ENCODE data around the gene ZBTB8A.
"Not testable (repeated sequence)": the region's sequence is repeated elsewhere in the genome, so short reads cannot be mapped to it uniquely, and the experiment has no call there.

Gene ZBTB8A

DNA sequence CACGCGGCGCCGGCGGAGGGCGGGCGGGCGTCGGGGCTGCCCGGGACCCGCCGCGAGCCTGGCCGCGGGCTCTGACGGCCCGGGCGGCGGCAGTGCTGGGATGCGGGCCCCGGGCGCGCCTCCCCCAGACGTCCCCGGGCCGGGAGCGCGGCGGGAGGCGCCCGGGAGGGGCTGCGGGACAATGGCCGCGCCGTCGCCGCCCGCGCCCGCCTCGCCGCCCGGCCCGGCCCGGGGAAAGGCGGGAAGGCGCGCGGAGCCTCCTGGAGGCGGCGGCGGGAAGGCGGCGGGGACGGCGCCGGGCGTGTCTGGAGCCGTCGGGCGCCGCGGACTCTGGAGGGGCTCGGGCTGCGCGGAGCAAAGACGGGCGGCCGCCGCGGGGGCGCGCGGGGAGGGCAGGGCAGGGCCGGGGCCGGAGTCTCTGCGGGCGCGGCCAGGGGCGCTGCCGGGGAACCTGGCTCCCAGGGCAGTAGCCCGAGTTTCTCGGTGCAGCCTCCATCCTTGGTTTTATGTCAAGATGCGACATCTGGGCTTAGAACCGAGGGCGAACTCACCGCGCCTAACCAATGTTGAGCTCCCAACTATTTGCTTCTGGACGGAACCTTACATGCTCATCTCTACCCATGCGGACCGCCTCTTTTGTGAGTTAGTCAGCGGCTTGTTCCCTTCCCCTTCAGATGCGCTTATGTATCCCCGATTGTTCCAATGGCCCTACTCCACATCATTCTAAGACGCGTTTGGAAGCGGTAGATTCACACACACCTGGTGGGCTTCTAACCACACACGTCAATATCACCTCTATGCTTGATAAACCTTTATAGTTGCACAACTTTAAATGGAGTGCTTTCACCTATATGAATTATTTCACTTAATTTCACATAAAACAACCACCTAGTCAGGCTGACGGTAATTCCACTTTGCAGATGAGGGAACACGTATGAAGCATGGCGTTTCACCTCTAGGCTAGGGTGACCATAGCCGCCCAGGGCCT, 651 bp downstream of the ZBTB8A start:
- no peak for DNase-seq

DNA sequence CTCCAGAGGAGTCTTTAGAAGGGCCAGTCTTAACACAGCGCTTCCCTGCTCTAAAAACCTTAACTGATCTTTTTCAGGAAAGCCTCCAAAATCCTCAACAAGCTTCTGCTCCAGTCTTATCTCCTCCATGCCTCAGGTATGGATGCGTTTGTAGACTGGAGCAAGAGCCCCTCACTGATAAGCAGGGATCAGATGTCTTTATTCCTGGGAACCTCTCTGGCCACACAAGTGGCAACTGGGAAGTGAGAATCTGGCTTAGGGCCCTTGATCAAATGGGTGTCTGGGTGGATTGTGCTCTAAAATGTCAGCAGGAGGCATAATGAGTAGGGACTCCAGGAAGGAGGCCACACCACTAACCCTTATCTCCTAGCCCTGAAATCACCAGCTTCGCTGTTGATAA, 1.4 kb downstream of the ZBTB8A start:
- no peak for DNase-seq

DNA sequence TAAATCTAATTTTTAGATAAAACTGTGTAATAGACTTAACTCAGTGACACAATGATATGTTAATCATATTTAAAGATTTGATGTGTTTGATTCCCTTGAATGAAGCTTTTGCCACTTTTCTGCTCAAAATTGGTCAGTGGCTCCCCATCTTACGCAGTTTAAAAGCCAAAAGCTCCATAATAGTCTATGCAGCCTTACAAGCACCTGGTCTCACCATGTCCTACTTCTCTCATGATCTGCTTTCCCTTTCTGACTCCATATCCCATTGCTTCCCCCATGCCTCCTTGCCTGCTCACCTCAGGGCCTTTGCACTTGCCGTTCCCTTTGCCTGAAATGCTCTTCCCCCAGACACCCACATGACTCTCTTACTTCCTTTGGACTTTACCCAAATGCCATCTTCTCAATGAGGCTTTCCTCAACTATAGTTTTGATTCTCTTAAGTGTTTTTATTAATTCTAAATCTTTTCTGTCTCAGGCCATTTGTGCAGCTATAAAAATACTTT, 1.9 kb downstream of the ZBTB8A start:
- DNase-seq = no peak

DNA sequence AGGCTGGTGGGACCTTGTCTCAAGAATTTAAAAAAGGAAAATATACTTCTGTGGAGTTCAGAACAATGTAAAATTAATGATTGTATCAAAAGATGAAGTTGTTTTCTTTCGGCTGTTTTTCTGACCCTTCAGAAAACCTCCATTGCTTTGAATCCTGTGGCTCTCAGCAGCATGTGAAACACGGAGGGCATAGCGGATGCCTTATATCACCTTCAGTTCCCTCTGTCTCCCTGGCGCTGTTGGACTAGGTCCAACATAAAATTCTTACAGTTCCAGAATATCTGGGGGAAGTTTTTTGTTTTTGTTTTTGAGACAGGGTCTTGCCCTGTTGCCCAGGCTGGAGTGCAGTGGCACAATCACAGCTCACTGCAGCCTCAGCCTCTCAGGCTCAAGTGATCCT, 7.4 kb downstream of the ZBTB8A start:
- DNase-seq = no peak

DNA sequence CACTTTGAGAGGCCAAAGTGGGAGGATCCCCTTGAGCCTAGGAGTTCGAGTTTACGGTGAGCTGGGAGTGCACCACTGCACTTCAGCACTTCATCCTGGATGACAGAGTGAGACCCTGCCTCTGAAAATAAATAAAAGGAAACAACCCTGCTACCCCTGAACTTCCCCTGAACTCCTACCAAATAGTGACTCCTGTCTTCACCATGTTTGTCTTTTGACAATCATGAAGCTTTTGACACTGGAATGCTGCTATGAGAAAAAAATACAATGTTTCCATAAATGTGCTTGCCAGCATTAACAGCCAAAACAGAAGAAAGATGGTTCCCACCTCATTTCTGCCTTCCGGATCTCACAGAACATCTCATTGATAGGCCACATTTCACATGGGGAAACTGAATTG, 10.4 kb downstream of the ZBTB8A start:
- DNase-seq = no peak

DNA sequence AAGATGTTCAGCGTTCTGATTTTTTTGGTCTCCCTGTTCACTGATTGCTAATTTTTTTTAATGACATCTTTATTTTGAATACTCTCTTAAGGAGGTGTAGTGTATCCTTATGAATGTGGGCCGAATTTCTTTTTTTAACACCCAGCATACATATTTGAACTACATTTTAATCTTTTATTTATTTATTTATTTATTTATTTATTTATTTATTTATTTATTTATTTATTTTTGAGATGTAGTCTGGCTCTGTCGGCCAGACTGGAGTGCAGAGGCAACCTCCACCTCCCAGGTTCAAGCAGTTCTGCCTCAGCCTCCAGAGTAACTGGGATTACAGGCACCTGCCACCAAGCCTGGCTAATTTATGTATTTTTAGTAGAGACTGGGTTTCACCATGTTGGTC, 15.1 kb downstream of the ZBTB8A start:
- DNase-seq = no peak

DNA sequence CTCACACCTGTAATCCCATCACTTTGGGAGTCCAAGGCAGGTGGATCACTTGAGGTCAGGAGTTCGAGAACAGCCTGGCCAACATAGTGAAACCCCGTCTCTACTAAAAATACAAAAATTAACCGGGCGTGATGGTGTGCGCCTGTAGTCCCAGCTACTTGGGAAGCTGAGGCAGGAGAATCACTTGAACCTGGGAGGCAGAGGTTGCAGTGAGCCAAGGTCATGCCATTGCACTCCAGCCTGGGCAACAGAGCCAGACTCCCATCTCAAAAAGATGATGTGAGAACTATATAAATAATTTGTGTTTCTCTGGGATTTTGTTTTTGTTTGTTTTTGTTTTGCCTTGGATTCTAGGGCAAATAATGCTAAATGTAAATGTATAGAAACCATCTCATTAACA, 17.8 kb downstream of the ZBTB8A start:
- DNase-seq = not testable (repeated sequence)

DNA sequence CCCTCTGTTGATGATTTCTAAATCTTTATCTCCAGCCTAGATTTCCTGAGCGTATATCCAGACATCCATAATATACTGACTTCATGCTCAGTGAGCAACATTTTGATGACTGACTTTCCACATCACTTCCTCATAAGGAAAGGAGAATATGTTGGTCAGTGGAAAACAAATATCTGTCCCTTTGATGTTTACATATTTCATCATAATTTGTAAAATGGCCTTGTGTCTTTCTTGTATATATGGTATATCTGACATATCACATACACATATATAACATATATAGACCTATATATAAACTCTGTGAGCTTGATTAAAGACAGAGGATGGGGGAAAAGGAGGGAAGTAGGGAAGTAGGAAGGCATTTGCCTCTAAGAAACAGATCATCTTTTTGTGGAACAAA, 18.6 kb downstream of the ZBTB8A start:
- no peak for DNase-seq

DNA sequence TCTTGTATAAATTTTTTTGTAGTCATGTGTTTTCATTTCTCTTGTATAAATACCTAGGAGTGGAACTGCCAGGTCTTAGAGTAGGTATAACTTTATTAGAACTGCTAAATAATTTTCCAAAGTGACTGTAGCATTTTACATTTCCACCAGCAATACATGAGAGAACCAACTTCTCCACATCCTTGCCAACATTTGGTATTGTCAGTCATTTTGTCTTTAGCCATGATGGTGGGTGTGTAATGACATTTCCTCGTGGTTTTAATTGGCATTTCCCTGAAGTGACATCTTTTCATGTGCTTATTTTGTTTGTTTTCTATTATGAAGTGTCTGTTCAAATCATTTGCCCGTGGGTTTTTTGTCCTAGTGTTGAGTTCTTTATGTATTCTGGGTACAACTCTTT, 29.7 kb downstream of the ZBTB8A start:
- DNase-seq = no peak

DNA sequence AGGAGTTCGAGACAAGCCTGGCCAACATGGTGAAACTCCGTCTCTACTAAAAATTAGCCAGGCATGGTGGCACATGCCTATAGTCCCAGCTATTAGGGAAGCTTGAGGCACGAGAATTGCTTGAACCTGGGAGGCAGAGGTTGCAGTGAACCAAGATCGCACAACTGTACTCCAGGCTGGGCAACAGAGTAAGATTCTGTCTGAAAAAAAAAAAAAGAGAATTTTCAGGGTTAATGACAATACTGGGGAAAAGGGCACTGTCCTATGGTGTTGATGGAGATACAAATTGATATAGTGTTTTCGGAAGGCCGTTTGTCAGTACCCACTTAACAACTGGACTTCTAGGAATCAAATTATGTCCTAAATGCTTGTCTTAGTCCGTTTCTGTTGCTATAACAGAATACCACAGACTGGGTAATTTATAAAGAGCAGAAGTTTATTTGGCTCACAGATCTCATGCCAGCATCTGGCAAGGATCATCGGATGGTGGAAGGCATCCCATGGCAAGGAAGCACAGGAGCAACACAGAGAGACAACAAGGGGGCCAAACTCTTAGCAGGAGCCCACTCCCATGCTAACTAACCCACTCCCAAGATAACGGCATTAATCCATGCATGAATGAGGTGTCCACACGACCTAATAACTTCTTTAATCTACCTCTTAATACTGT, 41.3 kb downstream of the ZBTB8A start:
- no peak for DNase-seq

DNA sequence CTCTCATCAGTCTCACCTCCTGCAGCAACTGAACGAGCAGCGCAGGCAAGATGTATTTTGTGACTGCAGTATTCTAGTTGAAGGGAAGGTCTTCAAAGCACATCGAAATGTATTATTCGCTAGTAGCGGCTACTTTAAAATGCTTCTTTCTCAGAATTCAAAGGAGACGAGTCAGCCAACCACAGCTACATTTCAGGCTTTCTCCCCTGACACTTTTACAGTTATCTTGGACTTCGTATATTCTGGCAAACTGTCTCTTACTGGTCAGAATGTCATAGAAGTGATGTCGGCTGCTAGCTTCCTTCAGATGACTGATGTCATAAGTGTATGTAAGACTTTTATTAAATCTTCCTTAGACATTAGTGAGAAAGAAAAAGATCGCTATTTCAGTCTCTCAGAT, 53.7 kb downstream of the ZBTB8A start:
- no peak for DNase-seq

DNA sequence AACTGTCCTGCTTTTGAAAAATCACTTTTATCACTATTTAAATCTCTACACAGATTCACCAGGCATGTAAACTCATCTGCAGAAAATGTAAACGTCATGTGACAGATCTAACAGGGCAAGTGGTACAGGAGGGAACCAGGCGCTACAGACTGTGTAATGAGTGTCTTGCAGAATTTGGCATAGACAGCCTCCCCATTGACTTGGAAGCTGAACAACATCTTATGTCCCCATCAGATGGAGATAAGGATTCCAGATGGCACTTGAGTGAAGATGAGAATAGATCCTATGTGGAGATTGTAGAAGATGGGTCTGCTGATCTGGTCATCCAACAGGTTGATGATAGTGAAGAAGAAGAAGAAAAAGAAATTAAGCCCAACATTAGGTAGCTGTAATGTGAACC, 60.8 kb downstream of the ZBTB8A start:
- DNase-seq = no peak

DNA sequence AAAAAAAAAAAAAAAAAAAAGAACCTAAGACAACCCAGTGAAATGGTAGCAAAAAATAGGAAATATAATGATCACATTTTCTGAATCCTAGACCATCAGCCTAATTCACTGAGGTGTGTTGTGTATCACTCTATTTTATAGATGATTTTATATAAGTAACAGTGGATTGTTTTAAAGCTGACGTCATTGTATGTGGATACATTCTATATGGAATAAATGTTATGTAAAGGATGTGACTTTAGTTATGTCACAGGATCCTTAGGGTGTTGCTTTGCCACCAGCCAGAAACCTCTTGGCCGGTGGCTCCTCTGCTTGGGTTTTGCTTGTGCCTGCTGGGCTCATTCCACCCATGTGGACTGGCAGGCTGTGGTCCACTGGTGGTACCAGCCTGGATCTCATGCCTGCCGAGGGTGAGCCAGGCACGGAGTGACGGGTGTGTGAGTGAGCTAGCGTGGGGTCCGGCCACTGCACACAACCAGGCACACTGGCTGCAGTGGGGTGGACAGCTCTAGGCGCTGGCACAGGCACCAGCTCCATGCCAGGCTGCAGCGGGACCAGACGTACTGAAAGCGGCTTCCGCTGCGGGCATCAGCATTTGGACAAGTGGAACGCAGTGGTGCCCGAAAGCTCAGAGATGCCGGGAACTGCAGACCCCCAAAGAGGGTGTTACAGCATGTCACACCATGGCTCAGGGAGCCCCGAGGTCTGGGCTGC, 66.6 kb downstream of the ZBTB8A start:
- DNase-seq = no peak

DNA sequence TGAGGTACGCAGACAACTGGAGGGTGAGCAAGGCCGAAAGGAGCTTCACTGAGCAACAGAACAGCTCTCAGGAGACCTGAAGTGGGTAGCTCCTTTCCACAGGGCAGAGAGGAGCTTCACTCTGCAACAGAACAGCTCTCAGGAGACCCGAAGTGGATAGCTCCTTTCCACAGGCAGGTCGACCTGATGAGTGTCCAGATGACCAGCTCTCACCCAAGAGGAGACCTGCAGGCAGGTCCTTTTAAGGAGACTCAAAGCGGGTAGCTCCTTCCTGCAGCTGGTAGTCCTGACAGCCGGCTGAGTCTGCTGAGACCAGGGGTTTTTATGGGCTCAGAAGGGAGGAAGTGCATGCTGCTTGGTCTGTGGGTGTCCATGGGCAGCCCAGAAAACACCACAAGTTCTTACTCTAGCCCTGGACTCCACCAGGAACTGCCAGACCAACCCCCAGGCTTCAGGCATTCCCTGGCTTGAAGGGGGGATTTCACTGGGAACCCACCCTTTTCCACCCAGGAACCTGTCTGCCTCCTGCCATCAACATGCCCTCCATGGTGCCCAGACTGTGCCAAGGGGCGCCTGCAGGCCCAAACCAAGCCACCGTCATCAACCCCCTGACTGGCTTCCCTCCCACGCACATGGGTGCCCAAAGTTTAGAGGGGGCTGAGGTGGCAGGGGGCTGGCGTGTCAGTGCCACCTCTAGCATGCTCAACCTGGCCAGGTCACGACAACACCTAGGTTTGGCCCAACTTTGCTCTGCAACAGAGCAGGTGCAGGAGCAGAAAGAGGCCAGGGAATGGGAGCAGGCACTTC, 67.5 kb downstream of the ZBTB8A start:
- no peak for DNase-seq

DNA sequence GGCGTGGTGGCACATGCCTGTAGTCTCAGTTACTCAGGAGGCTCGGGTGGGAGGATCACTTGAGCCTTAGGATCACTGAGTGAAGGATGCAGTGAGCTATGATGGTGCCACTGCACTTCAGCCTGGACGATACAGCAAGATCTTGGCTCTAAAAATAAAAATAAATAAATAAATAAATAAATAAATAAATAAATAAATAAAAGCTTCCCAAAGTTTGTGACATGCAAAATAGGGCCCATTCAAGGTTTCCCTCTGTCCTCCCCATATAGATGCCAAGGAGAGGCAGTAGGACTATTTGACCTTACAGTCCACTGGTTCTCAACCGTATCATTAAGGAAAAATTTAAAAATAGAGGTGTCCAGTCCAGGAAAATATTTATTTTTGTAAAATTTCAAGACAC, 70.0 kb downstream of the ZBTB8A start:
- no peak for DNase-seq

DNA sequence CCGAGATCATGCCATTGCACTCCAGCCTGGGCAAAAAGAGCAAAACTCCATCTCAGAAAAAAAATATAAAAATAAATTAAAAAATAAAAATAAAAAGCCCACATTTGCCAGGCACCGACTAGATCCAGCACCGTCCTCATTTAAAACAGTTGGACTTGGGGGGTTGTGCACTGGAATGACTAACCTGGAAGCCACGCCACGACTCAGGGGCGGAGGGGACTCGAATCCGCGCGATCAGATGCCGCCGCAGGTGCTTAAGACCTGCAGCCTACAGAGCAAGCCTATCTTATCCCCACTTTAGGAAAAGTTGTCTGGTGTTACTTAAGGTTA, 72.6 kb downstream of the ZBTB8A start:
- DNase-seq = no peak

DNA sequence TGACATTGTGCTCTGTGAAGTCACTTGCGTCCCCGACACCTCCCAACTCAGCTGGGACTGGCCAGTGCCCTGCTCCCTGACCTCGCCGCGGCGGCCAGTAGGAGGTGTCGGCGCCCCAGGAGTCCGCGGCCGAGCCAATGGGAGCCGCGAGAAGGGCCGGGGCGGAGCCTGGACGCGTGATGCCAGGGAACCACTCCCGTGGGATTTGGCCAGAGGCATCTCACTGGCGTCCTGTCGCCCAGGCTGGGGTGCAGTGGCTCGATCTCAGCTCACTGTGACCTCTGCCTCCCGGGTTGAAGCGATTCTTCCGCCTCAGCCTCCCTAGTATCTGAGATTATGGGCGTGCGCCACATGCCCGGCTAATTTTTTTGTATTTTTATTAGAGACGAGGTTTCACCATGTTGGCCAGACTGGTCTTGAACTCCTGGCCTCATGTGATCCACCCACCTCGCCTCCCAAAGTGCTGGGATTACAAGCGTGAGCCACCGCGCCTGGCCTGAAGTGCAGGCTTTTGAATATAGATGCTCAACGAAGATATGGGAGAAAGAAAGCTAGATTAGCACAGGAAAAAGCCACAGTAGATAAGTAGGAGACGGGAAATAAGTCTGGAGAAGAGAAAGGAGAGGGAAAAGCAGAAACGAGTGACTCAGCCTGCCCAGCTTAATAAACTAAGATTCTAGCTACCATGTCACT, 73.1 kb downstream of the ZBTB8A start:
- peak; percentile 51 for DNase-seq

DNA sequence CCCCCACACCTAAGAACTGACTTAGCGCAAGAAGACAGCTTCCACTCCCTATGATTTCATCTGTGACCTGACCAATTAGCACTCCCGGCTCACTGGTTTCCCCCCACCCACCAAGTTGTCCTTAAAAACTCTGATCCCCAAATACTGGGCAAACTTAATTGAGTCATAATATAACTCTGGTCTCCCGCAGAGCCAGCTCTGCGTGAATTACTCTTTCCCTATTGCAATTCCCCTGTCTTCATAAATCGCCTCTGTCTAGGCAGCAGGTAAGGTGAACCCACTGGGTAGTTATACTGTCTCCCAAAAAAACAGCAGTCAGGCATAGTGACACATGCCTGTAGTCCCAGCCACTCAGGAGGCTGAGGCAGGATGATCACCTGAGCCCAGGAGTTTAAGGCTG, 74.2 kb downstream of the ZBTB8A start:
- no peak for DNase-seq

DNA sequence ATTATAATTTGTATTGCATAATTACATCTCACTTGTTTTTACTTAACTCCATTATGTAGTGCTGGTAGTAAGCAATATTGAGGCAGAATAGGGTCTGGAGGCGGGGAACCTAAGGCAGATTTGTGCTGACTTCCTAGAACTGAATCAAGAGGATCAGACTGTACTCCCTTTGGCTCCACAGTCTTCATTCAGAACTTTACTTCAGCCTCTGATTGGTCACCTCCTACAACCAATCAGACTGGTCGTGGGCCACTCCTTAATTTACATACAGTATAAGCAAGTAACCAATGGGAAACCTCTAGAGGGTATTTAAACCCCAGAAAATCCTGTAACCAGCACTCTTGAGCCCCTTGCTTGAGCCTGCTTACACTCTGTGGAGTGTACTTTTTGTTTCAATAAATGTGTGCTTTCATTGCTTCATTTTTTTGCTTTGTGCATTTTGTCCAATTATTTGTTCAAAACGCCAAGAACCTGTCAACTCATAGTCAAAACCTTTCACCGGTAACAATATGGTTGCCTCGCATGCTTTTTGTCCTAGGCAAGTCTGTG, 79.5 kb downstream of the ZBTB8A start:
- no peak for DNase-seq

DNA sequence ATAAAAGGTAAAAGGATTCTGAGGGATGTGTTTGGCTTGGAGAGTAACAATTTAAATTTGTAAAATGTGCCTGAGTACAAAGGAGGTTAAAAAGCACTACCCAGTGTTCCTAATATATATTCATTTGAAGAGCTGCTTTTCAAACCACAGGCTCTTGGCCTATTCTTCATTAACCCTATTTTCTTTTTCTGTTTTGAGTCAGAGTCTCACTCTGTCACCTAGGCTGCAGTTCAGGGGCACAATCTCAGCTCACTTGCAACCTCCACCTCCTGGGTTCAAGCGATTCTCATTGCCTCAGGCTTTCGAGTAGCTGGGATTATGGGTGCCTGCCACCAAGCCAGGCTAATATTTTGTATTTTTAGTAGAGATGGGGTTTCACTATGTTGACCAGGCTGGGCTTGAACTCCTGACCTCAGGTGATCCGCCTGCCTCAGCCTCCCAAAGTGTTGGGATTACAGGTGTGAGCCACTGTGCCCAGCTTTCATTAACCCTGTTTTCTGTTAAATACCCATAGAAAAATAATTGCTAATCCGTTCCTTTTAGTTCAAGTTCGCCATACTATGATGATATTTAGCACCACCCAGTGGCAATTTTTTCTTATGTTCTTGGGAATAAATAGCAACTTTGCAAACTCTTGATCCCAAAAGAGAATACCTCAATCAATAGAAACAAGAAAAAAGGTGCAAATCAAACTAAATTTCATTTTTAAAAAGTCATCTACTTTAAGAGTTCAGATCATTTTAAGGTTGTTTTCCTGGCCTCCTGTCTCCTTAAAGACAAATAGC, 80.7 kb downstream of the ZBTB8A start:
- DNase-seq = no peak

DNA sequence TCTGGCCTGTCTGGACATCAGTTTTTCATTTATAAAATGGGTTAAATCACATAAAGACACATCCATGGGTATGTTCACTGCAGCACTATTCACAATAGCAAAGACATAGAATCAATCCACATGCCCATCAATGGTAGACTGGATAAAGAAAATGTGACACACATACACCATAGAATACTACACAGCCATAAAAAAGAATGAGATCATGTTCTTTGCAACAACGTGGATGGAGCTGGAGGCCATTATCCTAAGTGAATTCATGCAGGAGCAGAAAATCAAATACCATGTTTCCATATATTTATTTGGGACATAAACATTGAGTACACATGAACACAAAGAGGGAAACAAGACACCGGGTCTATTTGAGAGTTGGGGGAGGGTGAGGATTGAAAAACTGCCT, 83.0 kb downstream of the ZBTB8A start:
- DNase-seq = no peak
